DMS53 (cell line): ENCODE measurements around the gene FAM168B.

ENCODE experiments used
- DNase-seq: peaks from one replicate; lab custom pipeline; 2025; lab: John Stamatoyannopoulos, UW

FAM168B gene

GRCh38 chr2:131039908-131040660 is 53.2 kb downstream of the FAM168B start:
- DNase-seq, result no peak

- DNase-seq, result no peak
Observed at GRCh38 chr2:131039535-131039907, 53.7 kb downstream of the FAM168B start.

GRCh38 chr2:131039101-131039440 is 54.2 kb downstream of the FAM168B start:
- no peak for DNase-seq

GRCh38 chr2:131038258-131039100 is 54.8 kb downstream of the FAM168B start:
- no peak for DNase-seq

- no peak for DNase-seq
Observed at GRCh38 chr2:131037398-131038257, 55.6 kb downstream of the FAM168B start.

GRCh38 chr2:131036696-131037397 is 56.4 kb downstream of the FAM168B start:
- no peak for DNase-seq

DNA sequence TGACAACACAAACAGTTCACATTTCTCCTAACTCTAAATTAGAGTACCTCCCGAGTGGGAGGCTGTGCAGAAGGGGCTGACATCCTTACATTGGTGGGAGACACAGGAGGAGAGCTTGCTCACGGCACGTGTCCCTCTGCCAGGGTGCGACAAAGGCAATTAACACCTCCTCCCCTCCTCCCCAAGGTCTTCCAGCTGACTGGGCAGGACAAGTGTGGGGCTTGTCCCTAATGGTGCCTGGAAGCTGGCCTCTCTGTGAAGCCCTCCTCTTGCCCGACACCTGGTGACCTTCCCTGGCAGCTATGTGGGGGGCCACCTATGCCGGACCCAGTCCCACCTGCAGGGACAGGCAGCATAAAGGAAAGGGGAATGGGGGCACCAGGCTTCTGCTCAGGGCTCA is 57.0 kb downstream of the FAM168B start:
- DNase-seq, result no peak

GRCh38 chr2:131035826-131036231 is 57.4 kb downstream of the FAM168B start:
- DNase-seq, result no peak

GRCh38 chr2:131035112-131035825 is 58.0 kb downstream of the FAM168B start:
- no peak for DNase-seq

DNA sequence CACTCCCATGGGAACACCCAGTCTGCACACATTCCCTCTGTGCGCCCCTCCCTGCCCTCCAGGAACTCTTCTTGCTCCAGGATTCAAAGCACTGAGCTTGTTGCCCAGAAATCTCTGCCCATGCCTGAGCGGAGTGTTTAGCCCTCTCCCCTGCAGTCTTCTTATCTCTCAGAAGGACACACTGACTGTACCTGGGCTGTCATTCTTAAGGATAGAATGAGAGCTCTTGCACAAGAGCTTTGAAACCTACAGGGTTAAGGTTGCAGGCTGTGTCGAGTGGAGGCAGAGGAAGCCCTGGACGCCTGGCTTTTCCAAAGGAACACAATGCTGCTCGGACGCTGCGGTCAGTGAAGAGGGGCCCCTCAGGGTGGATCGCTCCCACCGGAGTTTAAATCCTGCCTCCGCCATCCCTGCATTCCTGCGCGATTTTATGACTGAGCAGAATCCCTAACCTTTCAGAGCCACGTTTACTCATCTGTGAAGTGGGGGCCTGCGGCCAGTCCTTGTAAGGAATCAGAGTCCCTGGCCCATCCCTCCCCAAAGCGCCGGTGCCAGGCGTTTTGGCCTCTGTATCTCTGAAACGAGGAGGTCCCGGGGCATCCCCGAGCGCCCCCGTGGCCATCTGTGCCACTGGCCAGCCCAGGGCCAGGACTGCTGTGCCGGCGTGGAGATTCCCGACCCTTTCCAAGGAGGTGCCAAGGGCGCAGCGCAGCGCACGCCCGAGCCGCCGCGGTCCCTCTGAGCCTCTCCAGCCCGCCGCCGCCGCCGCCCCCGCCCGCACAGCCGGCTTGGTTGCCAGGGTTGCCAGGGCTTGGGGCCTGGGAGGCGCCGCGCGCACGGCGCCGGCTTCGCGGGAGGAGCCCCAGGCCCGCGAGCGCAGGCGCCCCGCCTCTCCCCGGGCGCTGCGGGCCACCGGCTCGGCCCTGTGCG is 58.9 kb downstream of the FAM168B start:
- peak; percentile 16 for DNase-seq

DNA sequence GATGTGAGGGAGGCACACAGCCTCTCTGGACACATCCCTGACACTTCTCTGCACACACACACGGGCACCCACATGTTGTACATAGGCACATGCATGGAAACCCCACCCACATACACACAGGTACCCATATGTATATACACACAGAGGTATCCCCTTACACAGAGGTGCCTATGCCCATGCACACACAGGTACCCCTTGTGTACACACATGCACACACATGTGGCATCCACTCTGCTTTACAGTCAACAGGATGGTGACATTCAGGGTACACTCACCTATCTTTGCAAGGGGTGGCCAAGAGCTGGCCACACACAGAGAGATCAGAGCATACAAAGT is 59.5 kb downstream of the FAM168B start:
- DNase-seq, result no peak

DNA sequence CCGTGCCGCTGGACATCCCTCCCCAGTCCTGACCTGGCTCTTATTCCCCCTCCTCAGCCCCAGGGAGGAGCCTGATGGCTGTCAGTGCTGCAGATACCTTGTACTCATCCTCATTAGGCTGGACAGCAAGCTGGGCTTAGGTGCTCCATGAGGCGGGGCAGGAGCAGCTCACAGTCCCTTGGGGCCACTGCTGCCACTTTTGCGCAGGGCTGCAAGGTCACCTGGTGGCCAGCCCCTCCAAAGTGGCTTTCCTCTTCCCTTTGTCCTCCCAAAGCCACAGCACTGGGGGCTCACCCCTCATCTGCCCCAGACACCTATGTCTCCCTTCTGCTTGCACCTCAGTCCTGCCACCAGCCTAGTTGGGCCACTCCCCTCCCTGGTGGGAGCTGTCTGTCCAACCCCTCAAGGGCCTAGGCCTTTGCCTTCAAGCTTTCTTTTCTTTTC is 60.8 kb downstream of the FAM168B start:
- no peak for DNase-seq

DNA sequence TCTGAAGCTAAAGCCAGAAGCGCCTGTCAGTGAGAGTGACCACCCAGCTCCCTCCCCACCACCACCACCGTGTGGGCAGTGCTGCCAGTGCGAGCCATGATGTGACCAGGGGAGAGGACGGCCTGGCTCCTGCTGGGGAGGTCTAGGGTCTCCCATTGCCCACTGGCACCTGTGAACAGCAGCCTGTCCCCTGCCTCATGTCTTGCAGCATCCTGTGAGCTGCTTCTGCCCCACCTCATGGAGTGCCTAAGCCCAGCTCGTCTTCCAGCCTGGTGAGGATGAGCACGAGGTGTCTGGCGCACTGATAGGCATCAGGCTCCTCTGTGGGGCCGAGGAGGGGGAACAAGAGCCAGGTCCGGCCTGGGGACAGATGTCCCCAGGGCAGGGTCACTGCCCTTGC is 61.4 kb downstream of the FAM168B start:
- DNase-seq, result no peak

- no peak for DNase-seq
Observed at GRCh38 chr2:131031431-131031841, 61.8 kb downstream of the FAM168B start.

- DNase-seq, result no peak
Observed at GRCh38 chr2:131030478-131030971, 62.7 kb downstream of the FAM168B start.

GRCh38 chr2:131029812-131030211 is 63.4 kb downstream of the FAM168B start:
- DNase-seq, result no peak

- DNase-seq, result no peak
Observed at GRCh38 chr2:131027566-131028528, 65.4 kb downstream of the FAM168B start.

- DNase-seq, result no peak
Observed at GRCh38 chr2:131026919-131027318, 66.3 kb downstream of the FAM168B start.

DNA sequence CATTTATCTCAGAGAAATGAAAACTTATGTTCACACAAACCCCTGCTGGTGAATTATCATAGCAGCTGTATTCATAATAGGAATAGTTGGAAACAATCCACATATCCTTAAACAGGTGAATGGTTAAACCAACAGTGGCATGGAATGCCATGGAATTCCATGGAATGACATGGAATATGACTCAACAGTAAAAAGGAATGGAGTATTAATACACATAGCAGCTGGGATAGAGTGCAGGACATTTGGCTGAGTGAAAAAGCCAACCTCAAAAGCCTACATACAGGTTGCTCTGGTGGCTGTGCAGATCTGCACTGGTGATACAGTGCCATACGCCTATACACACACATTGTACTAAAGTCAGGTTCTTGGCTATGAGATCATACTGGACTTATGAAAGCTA is 69.5 kb downstream of the FAM168B start:
- no peak for DNase-seq
